ENCODE measurements around the gene MAMDC2.

GRCh38 chr9:70020991-70021571 is 22.6 kb upstream of the MAMDC2 start:
- TF ChIP-seq CTCF (IDR thresholded peaks at IDR 0.05; ENCODE audit: insufficient read depth, low read depth, low read length) = no peak
- no peak for TF ChIP-seq EZH2 (IDR thresholded peaks at IDR 0.05; ENCODE audit: insufficient read depth, low read length)

All from astrocyte (in vitro differentiated cells and primary cell).